Measurements from ENCODE around the gene IL1R1.

Gene IL1R1

DNA sequence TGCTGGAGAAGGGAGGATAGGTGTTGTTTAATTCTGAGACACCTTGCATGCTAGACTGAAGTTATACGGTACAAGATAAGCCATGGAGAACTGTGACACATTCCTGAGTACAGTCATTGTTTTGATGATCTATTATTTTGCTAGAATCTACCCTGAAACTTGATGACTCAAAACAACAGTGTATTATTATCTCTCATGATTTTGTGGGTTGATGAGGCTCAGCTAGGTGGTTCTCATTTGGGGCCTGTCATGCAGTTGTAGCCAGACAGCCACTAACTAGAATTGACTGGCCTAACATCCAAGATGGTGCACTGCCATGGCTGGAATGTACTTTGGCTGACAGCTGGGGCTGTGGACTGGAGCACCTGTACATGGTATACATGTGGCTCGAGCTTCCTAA lies 5.4 kb upstream of the IL1R1 start:
- CTCF ChIA-PET = interaction anchor here (1.1 to 1.9 kb wide), 8 partner anchors 11 to 117 kb away, joined by 3 to 8 read pairs (median 4); no protein-coding TSS in a partner anchor
- DNase-seq (ENCODE audit: extremely low spot score) = no peak
- TF ChIP-seq, protein P1, sequence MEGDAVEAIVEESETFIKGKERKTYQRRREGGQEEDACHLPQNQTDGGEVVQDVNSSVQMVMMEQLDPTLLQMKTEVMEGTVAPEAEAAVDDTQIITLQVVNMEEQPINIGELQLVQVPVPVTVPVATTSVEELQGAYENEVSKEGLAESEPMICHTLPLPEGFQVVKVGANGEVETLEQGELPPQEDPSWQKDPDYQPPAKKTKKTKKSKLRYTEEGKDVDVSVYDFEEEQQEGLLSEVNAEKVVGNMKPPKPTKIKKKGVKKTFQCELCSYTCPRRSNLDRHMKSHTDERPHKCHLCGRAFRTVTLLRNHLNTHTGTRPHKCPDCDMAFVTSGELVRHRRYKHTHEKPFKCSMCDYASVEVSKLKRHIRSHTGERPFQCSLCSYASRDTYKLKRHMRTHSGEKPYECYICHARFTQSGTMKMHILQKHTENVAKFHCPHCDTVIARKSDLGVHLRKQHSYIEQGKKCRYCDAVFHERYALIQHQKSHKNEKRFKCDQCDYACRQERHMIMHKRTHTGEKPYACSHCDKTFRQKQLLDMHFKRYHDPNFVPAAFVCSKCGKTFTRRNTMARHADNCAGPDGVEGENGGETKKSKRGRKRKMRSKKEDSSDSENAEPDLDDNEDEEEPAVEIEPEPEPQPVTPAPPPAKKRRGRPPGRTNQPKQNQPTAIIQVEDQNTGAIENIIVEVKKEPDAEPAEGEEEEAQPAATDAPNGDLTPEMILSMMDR (IDR thresholded peaks at IDR 0.05; ENCODE audit: control extremely low read depth, extremely low read depth, low read depth, missing control alignments) = no peak
- POLR2A ChIA-PET = no interaction called here

DNA sequence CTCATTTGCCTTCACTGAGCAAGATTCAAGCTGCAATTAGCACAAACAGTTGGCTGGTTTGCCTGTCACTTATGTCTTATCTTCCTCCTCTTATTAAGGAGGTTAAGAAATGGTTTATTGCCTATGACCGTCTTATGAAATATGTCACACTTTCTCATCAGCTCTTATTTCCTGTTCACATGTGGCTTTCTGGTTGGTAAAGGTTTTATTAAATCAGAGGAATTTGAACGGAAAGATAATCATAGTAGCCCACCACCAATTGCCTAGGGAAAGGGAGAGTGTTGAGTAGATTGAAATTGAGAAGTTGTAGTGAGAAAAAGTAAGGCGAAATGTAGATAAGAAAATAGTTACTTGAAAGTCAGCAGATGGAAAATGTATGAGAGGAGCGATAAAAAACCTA lies 4.2 kb upstream of the IL1R1 start:
- CTCF ChIA-PET = interaction anchor here (1.3 kb wide), 1 partner anchor 25 kb away, joined by 4 read pairs; no protein-coding TSS in a partner anchor
- POLR2A ChIA-PET = no interaction called here
- DNase-seq (ENCODE audit: extremely low spot score) = no peak
- TF ChIP-seq, protein P1 (IDR thresholded peaks at IDR 0.05; ENCODE audit: control extremely low read depth, extremely low read depth, low read depth, missing control alignments) = no peak

DNA sequence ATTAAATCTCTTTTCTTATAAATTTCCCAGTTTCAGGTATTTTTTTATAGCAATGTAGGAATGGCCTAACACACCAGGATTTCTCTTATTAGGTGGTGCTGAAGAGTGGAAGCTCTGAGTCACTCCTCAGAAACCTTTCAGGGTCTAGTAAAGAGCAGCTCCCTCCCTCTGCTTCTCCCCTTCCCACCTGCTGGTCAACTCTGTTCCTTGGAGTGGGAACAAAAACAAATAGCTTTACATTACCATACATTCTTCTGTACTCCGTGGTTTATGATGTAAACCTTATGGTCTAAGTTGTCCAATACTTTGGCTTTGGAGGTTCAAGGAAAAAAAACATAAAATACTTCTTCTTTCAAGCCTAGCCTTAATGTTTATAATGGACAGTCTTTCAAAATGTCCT lies 2.7 kb upstream of the IL1R1 start:
- CTCF ChIA-PET = interaction anchor here (1.2 kb wide), 1 partner anchor 22 kb away, joined by 4 read pairs; no protein-coding TSS in a partner anchor
- TF ChIP-seq, protein P1 (IDR thresholded peaks at IDR 0.05; ENCODE audit: control extremely low read depth, extremely low read depth, low read depth, missing control alignments) = no peak
- POLR2A ChIA-PET = no interaction called here
- no peak for DNase-seq (ENCODE audit: extremely low spot score)

DNA sequence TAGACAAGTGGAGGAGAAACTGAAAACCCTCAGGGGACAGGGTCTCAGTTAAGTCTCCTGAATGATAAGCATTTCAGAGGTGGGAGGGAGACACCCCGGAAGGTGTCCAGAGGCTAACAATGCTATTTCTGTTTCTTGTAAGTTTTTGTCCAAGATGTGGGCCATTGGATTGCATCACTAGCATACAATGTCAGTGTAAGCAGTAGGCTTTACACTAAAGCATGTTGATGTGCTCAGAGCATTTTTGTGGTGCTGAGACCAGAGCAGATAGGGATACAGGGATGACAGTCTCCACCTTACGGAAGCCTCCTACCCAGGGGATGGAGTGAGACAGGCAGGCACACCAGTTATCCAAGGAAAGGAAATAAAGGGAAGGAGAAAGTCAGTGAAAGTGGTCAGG lies 2.2 kb upstream of the IL1R1 start:
- TF ChIP-seq, protein P1 (IDR thresholded peaks at IDR 0.05; ENCODE audit: control extremely low read depth, extremely low read depth, low read depth, missing control alignments) = no peak
- ChIA-PET POLR2A (no interaction called here), CTCF (interaction anchor here (0.9 to 2.9 kb wide), 2 partner anchors 14 to 99 kb away, joined by 3 to 10 read pairs; no protein-coding TSS in a partner anchor)
- no peak for DNase-seq (ENCODE audit: extremely low spot score)

DNA sequence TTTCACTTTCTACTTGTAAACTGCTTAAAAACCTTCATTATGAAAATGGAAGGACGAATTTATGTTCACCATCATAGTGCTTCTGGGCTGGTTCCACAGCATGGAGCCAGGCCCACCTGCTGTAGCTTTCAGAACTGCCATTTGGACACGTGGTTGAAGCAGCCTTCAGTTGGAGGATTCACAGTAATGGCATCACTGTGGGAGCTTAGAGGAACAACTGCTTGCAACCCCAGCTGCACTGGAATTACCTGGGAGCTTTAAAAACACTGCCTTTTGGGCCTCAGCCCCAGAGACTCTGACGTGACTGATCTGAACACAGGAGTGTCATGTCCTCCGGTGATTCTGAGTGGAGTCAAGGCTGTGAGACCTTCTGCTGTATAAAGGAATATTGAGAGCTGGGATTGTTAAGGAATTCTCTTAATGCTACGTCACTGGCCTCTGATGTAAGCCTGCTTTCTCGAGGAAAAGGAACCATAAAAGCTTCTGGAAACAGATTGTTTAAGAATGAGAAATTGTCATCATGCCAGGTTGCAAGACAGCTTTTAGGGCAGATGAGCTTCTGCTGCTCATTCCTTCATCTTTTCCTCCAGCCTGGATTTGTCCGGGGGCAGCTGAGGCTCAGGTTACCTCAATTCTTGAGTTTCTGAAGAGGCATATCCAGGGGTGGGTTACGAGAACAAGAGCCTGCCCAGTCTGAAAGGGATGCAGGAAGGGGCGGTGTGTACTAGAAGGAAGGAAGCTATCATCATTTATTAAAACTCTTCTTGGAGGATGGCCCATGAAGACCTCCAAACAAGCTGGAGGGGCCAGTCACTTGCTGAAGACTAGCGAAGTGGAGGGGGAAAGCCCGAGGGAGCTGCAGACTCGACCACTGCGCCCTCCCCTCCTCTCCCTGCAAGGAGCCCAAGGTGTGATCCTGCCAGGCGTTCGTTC lies 1.3 kb upstream of the IL1R1 start:
- no peak for DNase-seq (ENCODE audit: extremely low spot score)
- POLR2A ChIA-PET = no interaction called here
- TF ChIP-seq, protein P1 (IDR thresholded peaks at IDR 0.05; ENCODE audit: control extremely low read depth, extremely low read depth, low read depth, missing control alignments) = no peak
- CTCF ChIA-PET = interaction anchor here (0.9 to 2.9 kb wide), 5 partner anchors 13 to 135 kb away, joined by 3 to 10 read pairs (median 4); no protein-coding TSS in a partner anchor

DNA sequence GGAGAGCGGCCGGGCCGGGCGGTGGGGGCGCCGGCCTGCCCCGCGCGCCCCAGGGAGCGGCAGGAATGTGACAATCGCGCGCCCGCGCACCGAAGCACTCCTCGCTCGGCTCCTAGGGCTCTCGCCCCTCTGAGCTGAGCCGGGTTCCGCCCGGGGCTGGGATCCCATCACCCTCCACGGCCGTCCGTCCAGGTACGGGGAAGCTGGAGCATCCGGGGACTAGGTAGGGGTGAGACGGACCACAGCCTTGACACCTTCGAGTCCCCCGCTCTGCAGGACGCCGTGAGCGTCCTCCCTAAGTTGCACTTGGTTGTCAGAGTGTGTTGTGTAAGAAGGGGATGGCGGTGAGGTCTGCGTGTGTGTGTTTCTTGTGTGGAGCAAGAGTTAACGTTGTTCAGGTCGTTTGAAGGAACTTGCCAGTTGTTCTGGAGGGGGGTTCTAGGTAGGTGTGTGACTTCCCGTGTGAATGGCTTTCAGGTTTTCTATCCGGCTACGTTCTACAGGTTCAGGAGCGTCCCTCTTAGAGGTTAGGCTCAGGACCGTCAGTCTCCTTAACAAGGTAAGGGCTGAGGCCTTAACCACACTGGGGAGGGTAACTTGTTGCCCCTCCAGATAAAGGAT lies 393 bp downstream of the IL1R1 start:
- TF ChIP-seq, protein P1 (IDR thresholded peaks at IDR 0.05; ENCODE audit: control extremely low read depth, extremely low read depth, low read depth, missing control alignments) = no peak
- CTCF ChIA-PET = interaction anchor here (2.9 kb wide), 1 partner anchor 97 kb away, joined by 10 read pairs; no protein-coding TSS in a partner anchor
- POLR2A ChIA-PET = no interaction called here
- no peak for DNase-seq (ENCODE audit: extremely low spot score)
